Measurements from ENCODE around the gene GPATCH2L. TPM values are rescaled to one million over a fixed set of nuclear protein-coding genes. Genes with fewer than 3 reads are reported as not detected.
A peak's percentile ranks its signal among the peaks of the same experiment; 100 is the strongest.

GPATCH2L gene
- total RNA-seq, 8 experiments from 2014 or later: 30.8 to 53.9 (median 46.9) TPM

DNA sequence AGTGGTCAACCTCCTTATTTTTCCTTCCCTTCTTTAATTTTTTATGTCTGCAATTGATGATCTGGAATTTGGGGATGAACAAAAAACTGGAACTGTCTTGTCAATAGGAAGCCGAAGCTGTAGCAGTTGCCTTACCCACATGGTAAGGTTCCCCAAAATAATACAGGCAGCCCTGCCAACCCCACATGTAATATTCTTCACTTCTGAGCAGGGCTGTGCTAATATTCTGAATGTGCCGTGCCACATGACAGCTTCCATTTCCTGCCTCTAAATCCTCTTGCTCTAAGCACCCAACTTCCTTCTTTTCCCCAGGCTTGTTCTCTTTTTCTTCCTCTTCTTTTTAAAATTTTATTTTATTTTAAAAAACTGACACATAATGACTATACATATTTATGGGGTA lies 39.6 kb downstream of the GPATCH2L start:
- in situ Hi-C loops (cut with MboI; ENCODE audit: low pct_unique_long_range_greater_than_20kb in 2 of 9, low sequenced_read_pairs in 9 of 9, unreplicated experiment in 9 of 9): no loop called here
- WGBS, 10 experiments: 86 to 100% (median 100%) methylated on average over 1 to 2 of the region's 2 CpGs
- no peak overlapping the region for H3K27ac ChIP-seq
- ATAC-seq (replicated peaks in 6 of 8): no peak
- H3K4me1 ChIP-seq (replicated peaks in 1 of 2): no peaks in the 10 kb centered on the region
- H3K4me3 ChIP-seq: no peak overlapping the region

DNA sequence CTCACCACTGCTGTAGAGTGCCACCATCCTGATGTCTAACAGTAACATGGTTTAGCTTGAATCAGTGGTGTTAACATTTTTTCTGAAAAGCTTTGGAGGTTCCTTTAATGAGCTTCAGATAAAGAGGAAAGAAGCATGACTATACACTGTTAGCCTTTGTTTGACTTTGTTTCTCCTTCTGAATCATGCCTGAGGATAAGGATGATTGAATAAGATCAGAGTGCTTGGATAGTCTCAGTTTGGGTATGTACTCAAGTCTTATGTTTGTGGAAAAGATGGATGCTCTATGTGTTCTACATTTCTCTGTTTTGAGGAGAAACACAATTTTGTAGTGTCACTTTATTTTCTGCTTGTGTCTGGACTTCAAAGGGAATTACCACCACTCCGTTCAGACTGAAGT lies 42.0 kb downstream of the GPATCH2L start:
- WGBS, 10 experiments: 57 to 100% (median 88%) methylated on average over 1 of the region's 1 CpG; no CpG with 5 or more reads in 3 of the 10 experiments
- ATAC-seq (replicated peaks in 6 of 8): no peak
- Histone ChIP-seq H3K4me3 (no peak overlapping the region), H3K27ac (no peak overlapping the region), H3K4me1 (replicated peaks in 1 of 2) (peaks cover 0 to 4% of the 10 kb centered on the region in 2 donors)
- in situ Hi-C loops (cut with MboI; ENCODE audit: low pct_unique_long_range_greater_than_20kb in 2 of 9, low sequenced_read_pairs in 9 of 9, unreplicated experiment in 9 of 9): no loop called here

DNA sequence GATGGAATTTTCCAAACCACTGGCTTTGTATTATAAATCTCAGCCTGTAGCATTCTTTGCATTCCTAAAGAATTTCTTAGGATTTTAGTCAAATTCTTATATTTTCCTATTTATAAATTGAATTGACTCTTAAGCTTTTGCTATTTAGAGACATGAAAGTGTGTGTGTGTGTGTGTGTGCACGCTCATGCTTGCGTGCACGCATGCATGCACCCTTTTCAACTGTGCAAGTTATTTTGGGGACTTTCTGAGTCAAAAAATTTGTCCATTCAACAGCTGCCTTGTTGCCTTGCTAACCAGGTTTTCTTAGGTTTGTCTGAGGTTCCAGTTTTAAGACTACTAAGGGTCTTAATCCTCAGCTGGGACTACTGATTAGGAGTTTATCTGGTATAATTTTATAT lies 42.6 kb downstream of the GPATCH2L start:
- H3K4me1 ChIP-seq (replicated peaks in 1 of 2): peaks cover 0 to 4% of the 10 kb centered on the region in 2 donors
- H3K27ac ChIP-seq: no peak overlapping the region

DNA sequence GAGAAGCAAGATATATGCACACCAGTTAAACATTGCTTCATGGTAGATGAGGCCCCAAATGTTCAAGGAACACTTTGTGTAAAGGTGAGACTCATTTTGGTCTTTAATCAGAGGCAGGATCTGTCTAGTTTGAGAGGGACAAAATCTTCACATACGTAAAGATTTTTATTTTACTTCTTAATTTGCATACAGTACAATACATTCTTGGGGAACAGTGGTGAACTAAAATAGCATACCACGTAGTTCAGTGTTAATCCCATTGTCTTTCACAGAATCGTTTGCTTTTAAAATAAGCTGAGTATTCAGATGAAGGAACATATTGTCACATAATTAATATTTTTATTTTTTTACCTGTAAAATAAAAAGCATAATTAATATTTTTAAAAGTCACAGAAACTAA lies 43.3 kb downstream of the GPATCH2L start:
- whole genome bisulfite sequencing, 10 experiments: 60 to 100% (median 94%) methylated on average over 1 to 3 of the region's 3 CpGs; no CpG with 5 or more reads in 1 of the 10 experiments
- ATAC-seq (replicated peaks in 6 of 8): no peak
- no peak overlapping the region for H3K27ac ChIP-seq
- peaks cover 2 to 4% of the 10 kb centered on the region in 2 donors for H3K4me1 ChIP-seq (replicated peaks in 1 of 2)
- in situ Hi-C loops (cut with MboI; ENCODE audit: low pct_unique_long_range_greater_than_20kb in 2 of 9, low sequenced_read_pairs in 9 of 9, unreplicated experiment in 9 of 9): no loop called here
- no peak overlapping the region for H3K4me3 ChIP-seq

More for the DNA sequence above, 42.6 kb downstream of the GPATCH2L start:
- 63 to 100% (median 91%) methylated on average over 1 to 3 of the region's 3 CpGs; no CpG with 5 or more reads in 4 of the 10 experiments for WGBS, 10 experiments
- no peak overlapping the region for H3K4me3 ChIP-seq
- no peak for ATAC-seq (replicated peaks in 6 of 8)
- in situ Hi-C loops (cut with MboI; ENCODE audit: low pct_unique_long_range_greater_than_20kb in 2 of 9, low sequenced_read_pairs in 9 of 9, unreplicated experiment in 9 of 9): no loop called here

DNA sequence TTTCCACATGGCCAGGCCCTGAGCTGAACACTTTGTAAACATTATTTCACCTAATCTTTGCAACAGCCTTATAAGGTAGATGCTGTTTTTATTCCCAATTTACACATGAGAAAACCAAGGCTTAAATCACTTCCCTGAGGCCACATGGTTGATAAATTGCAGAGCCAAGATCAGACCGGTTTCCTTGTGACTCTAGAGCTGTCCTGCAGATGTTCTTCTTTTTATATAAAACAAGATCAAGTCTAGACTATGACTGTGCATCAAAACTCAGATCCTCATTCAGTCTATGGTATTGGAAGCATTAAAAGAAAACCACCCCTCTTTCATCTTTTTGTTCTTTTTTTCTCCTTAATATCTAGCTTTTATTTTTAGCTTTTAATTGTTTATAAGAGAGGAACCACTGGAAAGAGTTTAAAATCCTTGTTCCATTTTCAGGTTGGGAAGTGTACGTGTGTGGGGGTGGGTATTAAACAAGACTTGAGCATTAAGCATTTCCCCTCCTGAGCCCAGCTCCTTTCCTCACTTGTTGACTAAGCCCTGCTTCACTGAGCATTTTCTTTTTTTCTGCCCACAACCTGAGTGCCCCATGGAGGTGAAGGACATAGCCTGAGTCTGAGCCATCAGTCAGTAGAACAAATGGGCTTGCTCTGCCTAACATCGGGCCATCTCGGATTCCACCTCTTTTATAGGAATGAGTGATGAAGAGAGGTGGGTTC lies 45.4 kb downstream of the GPATCH2L start:
- H3K4me1 ChIP-seq (replicated peaks in 1 of 2): peaks cover 3 to 4% of the 10 kb centered on the region in 2 donors
- WGBS, 10 experiments: 0 to 100% (median 79%) methylated on average over 1 to 4 of the region's 4 CpGs
- no peak overlapping the region for H3K27ac ChIP-seq
- ATAC-seq (replicated peaks in 6 of 8): peak in 2 of 8 experiments; percentile 9 to 19
- in situ Hi-C loops (cut with MboI; ENCODE audit: low pct_unique_long_range_greater_than_20kb in 2 of 9, low sequenced_read_pairs in 9 of 9, unreplicated experiment in 9 of 9): no loop called here
- H3K4me3 ChIP-seq: no peak overlapping the region

DNA sequence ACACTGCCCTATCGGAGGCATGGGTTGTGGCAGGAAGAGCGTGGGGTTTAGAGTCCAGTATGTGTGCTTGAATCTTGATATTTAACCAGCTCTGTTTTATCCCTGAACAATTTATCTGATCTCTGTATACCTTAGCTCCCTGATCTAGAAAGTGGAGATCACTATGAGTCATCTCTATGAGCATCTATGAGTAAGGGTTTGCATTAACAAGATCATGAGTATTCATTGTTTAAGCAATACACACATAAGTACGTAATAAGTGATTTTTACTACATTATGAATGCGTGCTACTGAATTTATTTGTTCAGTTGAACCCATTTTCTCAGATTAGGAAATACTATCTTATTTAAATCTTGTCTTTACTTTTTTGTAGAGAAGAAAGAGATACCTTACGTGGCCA lies 49.4 kb downstream of the GPATCH2L start:
- 28 to 97% (median 85%) methylated on average over 3 to 5 of the region's 5 CpGs; no CpG with 5 or more reads in 1 of the 10 experiments for WGBS, 10 experiments
- Histone ChIP-seq H3K4me1 (replicated peaks in 1 of 2) (peaks cover 3 to 4% of the 10 kb centered on the region in 2 donors), H3K4me3 (no peak overlapping the region), H3K27ac (no peak overlapping the region)
- in situ Hi-C loops (cut with MboI; ENCODE audit: low pct_unique_long_range_greater_than_20kb in 2 of 9, low sequenced_read_pairs in 9 of 9, unreplicated experiment in 9 of 9): no loop called here
- ATAC-seq (replicated peaks in 6 of 8): peak in 4 of 8 experiments; percentile 11 to 72 (median 38)

DNA sequence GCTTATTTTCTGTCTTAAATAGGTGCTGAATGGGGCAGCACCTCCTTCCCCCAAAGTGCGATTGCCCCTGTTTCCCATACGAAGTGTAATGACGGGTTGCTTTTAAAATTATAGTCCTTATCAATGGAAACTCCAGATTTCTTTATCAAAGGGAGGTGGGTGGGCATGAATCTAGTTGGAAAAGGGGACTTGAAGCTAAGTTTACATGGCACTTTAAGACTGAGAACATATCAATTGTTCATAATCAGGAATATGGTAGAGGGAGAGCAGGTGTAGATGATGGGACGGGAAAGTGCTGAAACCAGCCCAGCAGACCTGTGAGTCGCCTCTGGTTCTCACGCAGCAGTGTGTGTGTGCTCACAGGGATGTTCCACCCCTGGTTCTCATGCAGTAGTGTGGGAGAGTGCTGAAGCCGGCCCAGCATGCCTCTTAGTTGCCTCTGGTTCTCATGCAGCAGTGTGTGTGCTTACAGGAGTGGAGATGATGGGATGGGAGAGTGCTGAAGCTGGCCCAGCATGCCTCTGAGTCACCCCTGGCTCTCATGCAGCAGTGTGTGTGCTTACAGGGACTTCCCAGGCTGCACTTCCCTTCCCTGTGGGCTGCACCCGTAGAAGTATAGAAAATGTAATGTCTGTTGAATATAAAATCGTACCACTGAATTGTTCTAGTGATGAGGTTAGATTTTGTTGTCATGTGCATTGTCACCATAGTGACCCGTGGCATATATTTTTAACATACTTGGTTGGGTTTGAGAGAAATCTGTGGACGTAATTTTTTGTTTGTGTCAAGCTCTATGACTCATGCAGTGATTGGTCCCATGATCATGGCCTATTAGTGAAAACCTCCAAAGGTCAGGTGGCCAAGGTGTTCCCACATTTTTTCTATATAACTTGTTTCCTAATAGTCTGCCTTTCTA lies 51.6 kb downstream of the GPATCH2L start:
- Histone ChIP-seq H3K4me3 (no peak overlapping the region), H3K4me1 (replicated peaks in 1 of 2) (peaks cover 0 to 3% of the 10 kb centered on the region in 2 donors), H3K27ac (no peak overlapping the region)
- 40 to 94% (median 86%) methylated on average over 3 to 9 of the region's 11 CpGs; no CpG with 5 or more reads in 2 of the 10 experiments for WGBS, 10 experiments
- ATAC-seq (replicated peaks in 6 of 8): peak in 7 of 8 experiments; percentile 94 to 99 (median 99)
- in situ Hi-C loops (cut with MboI; ENCODE audit: low pct_unique_long_range_greater_than_20kb in 2 of 9, low sequenced_read_pairs in 9 of 9, unreplicated experiment in 9 of 9): no loop called here

DNA sequence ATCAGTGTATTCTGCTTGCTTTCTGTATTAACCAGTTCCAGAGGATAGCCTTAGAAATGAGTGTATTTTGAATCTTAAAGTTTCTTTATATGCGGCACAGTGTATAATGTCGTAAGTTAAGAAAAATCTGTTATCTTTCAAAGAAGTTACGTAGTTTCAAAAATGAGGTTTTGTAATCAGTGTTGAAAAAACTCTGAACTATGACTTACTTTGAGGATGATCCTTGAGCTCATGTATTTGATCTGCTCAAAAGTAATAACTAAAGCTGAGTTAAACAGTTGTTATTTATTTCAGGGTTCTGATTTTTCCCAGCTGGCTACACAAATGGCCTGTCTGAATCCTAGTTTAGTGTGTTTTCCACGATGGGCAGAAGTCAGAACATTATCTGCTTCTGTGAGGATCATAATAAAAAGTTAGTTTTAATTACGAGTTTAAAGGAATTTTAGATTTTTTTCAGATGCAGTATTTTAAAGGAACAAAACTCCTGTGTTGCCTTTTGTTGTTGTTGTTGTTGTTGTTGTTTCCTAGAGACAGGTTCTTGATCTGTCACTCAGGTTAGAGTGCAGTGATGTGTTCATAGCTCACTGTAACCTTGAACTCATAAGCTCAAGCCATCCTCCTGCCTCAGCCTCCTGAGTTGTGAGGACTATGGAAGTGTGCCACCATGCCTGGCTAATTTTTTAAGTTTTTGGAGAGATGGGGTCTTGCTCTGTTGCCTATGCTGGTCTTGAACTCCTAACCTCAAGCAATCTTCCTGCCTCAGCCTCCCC lies 52.9 kb downstream of the GPATCH2L start:
- in situ Hi-C loops (cut with MboI; ENCODE audit: low pct_unique_long_range_greater_than_20kb in 2 of 9, low sequenced_read_pairs in 9 of 9, unreplicated experiment in 9 of 9): no loop called here
- 83 to 100% (median 91%) methylated on average over 4 to 5 of the region's 5 CpGs; no CpG with 5 or more reads in 1 of the 10 experiments for WGBS, 10 experiments
- Histone ChIP-seq H3K4me3 (no peak overlapping the region), H3K27ac (no peak overlapping the region), H3K4me1 (replicated peaks in 1 of 2) (peaks cover 0 to 3% of the 10 kb centered on the region in 2 donors)
- ATAC-seq (replicated peaks in 6 of 8): no peak

DNA sequence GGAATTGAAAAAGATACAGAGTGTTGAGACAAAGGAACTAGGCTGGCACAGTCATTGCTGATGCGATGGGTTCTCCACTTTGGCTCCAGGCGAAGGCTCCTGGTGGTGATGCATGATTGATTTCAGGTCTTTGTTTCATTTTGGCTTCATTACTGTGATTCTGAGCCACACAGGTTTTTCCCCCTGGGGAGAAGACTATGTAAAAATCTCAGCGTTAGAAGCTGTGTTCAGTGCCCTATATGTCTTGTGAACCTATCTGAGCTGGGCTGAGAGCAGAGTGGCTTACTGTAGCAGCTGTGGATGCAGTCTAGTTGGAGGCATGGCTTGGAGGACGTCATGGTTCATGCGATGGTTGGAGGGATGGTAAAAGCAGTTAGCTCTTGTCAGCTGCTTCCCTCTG lies 54.0 kb downstream of the GPATCH2L start:
- no peak for ATAC-seq (replicated peaks in 6 of 8)
- in situ Hi-C loops (cut with MboI; ENCODE audit: low pct_unique_long_range_greater_than_20kb in 2 of 9, low sequenced_read_pairs in 9 of 9, unreplicated experiment in 9 of 9): no loop called here
- no peaks in the 10 kb centered on the region for H3K4me1 ChIP-seq (replicated peaks in 1 of 2)
- WGBS, 10 experiments: 79 to 100% (median 94%) methylated on average over 1 to 5 of the region's 5 CpGs; no CpG with 5 or more reads in 1 of the 10 experiments
- H3K27ac ChIP-seq: no peak overlapping the region
- H3K4me3 ChIP-seq: no peak overlapping the region

DNA sequence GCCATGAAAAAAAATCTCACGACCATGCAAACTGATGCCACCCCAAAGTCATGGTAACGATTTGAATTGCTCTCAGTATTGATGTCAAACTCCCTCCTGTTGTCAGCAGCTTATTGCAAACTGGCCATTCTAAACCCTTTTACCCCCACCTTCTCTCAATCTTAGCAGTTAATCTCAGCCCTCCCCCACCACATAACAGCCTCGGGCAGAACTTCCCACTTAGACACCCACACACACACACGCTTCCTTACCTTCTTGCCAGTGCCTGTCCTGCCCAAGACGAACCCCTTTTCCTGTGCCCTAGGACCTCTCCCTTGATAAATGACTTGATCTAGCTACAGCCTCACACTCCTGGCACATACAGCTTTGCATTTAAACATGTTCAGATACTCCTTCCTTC lies 56.6 kb downstream of the GPATCH2L start:
- WGBS, 10 experiments: 28 to 77% (median 42%) methylated on average over 1 to 3 of the region's 5 CpGs; no CpG with 5 or more reads in 2 of the 10 experiments
- Histone ChIP-seq H3K4me3 (no peak overlapping the region), H3K27ac (no peak overlapping the region), H3K4me1 (replicated peaks in 1 of 2) (no peaks in the 10 kb centered on the region)
- in situ Hi-C loops (cut with MboI; ENCODE audit: low pct_unique_long_range_greater_than_20kb in 2 of 9, low sequenced_read_pairs in 9 of 9, unreplicated experiment in 9 of 9): no loop called here
- no peak for ATAC-seq (replicated peaks in 6 of 8)

DNA sequence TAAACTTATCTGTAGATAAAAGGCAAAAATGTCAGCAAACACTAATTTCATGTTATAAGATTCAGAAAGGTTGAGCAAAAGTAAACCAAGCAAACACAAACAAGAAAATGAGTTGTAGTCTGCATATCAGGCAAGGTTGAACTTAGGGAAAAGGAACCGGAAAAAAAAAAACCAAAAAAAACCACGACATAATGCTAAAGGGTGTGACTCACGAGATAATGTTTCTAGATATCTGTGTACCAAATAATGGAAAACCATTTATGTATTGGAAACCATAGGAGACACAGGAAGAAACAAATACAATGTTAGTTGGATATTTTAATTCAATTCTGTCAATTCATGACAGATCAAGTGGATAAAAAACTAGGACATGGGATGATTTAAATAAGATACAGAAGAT lies 60.5 kb downstream of the GPATCH2L start:
- in situ Hi-C loops (cut with MboI; ENCODE audit: low pct_unique_long_range_greater_than_20kb in 2 of 9, low sequenced_read_pairs in 9 of 9, unreplicated experiment in 9 of 9): no loop called here
- no peak overlapping the region for H3K4me3 ChIP-seq
- no peaks in the 10 kb centered on the region for H3K4me1 ChIP-seq (replicated peaks in 1 of 2)
- no peak for ATAC-seq (replicated peaks in 6 of 8)
- no peak overlapping the region for H3K27ac ChIP-seq
- WGBS, 10 experiments: 71 to 100% (median 94%) methylated on average over 3 of the region's 3 CpGs; no CpG with 5 or more reads in 1 of the 10 experiments

DNA sequence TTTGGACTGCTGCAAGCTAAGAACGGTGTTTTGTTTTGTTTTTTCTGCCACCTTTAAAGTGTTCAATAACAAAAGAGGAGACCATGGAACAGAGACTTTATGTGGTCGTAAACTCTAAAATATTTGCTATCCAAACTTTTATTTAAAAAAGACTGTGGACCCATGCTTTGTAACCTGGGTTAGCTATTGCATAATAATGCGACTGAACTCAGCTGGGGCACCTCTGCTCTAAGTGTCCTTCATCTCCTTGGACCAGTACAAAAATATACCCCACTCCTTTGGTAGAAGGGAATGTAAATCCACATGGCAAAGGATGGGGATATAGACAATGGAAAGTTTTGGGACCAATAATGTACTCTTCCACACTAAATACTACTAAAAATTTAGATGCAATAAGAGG lies 65.5 kb downstream of the GPATCH2L start:
- Histone ChIP-seq H3K4me1 (replicated peaks in 1 of 2) (no peaks in the 10 kb centered on the region), H3K4me3 (no peak overlapping the region), H3K27ac (no peak overlapping the region)
- ATAC-seq (replicated peaks in 6 of 8): no peak
- 76 to 100% (median 97%) methylated on average over 1 to 3 of the region's 3 CpGs; no CpG with 5 or more reads in 2 of the 10 experiments for WGBS, 10 experiments
- in situ Hi-C loops (cut with MboI; ENCODE audit: low pct_unique_long_range_greater_than_20kb in 2 of 9, low sequenced_read_pairs in 9 of 9, unreplicated experiment in 9 of 9): no loop called here
